ENCODE results near the gene CSF1.

The CSF1 gene

DNA sequence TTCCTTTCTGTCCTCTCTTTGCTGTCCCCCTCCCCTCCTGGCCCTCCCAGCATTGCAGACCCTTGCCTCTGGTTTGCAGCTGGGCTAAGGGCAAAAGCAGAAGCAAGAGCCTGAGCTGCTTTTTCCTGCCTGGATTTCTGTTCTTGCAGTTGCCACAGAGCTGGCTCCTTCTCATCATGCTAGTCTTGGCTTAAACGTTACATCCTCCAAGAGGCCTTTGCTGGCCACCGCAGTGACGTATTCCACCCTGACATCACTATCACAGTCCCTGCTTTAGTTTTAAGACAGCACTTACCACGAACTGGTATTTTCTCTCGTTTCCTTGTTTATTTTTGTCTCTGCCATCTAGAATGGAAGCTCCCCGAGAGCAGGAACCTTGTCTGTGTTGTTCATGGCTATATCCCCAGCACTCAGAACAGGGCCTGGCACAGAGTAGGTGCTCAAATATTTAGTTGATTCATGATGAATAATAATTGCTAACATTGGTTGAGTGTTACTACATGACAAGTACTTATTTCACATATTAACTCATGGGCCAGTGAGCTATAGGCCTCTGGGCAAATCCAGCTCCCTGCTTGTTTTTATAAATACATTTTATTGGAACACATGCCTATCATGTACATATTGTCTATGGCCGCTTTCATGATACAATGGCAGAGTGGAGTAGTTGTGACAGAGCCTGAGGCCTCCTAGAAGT lies 13.2 kb upstream of the CSF1 start:
- peaks cover 8% of the 10 kb centered on the region for H3K4me1 ChIP-seq (ENCODE audit: low read depth, poor library complexity, severe bottlenecking)

GRCh38 chr1:109898842-109899241 lies 11.8 kb upstream of the CSF1 start:
- H3K27me3 ChIP-seq (ENCODE audit: insufficient read depth, low read depth): no peaks in the 10 kb centered on the region
- no peaks in the 10 kb centered on the region for H3K79me2 ChIP-seq (ENCODE audit: insufficient read depth, low read depth)
- H2AFZ ChIP-seq (ENCODE audit: low read depth): no peak overlapping the region
- H3K27ac ChIP-seq: no peak overlapping the region
- H3K4me1 ChIP-seq (ENCODE audit: low read depth, poor library complexity, severe bottlenecking): peaks cover 8% of the 10 kb centered on the region
- no peak overlapping the region for H3K4me3 ChIP-seq (IDR thresholded peaks at IDR 0.05; ENCODE audit: insufficient read depth, low read depth, low read length)
- H3K36me3 ChIP-seq (ENCODE audit: insufficient read depth): no peaks in the 10 kb centered on the region
- H3K4me2 ChIP-seq: no peak overlapping the region
- no peaks in the 10 kb centered on the region for H4K20me1 ChIP-seq (ENCODE audit: insufficient read depth)
- no peak overlapping the region for H3K9ac ChIP-seq
- TF ChIP-seq, protein P1, sequence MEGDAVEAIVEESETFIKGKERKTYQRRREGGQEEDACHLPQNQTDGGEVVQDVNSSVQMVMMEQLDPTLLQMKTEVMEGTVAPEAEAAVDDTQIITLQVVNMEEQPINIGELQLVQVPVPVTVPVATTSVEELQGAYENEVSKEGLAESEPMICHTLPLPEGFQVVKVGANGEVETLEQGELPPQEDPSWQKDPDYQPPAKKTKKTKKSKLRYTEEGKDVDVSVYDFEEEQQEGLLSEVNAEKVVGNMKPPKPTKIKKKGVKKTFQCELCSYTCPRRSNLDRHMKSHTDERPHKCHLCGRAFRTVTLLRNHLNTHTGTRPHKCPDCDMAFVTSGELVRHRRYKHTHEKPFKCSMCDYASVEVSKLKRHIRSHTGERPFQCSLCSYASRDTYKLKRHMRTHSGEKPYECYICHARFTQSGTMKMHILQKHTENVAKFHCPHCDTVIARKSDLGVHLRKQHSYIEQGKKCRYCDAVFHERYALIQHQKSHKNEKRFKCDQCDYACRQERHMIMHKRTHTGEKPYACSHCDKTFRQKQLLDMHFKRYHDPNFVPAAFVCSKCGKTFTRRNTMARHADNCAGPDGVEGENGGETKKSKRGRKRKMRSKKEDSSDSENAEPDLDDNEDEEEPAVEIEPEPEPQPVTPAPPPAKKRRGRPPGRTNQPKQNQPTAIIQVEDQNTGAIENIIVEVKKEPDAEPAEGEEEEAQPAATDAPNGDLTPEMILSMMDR (conservative IDR thresholded peaks at IDR 0.05; ENCODE audit: low read depth, low read length): no peak

More for the DNA sequence above, 13.2 kb upstream of the CSF1 start:
- H4K20me1 ChIP-seq (ENCODE audit: insufficient read depth): no peaks in the 10 kb centered on the region
- no peak overlapping the region for H3K9ac ChIP-seq
- no peaks in the 10 kb centered on the region for H3K79me2 ChIP-seq (ENCODE audit: insufficient read depth, low read depth)
- no peaks in the 10 kb centered on the region for H3K36me3 ChIP-seq (ENCODE audit: insufficient read depth)
- no peak overlapping the region for H2AFZ ChIP-seq (ENCODE audit: low read depth)
- TF ChIP-seq, protein P1 (conservative IDR thresholded peaks at IDR 0.05; ENCODE audit: low read depth, low read length): no peak
- no peaks in the 10 kb centered on the region for H3K27me3 ChIP-seq (ENCODE audit: insufficient read depth, low read depth)
- H3K4me3 ChIP-seq (IDR thresholded peaks at IDR 0.05; ENCODE audit: insufficient read depth, low read depth, low read length): no peak overlapping the region
- H3K4me2 ChIP-seq: no peak overlapping the region
- no peak overlapping the region for H3K27ac ChIP-seq

GRCh38 chr1:109901141-109901523 lies 9.5 kb upstream of the CSF1 start:
- H2AFZ ChIP-seq (ENCODE audit: low read depth): no peak overlapping the region
- no peak overlapping the region for H3K4me2 ChIP-seq
- no peak overlapping the region for H3K27ac ChIP-seq
- H3K4me3 ChIP-seq (IDR thresholded peaks at IDR 0.05; ENCODE audit: insufficient read depth, low read depth, low read length): no peak overlapping the region
- H3K36me3 ChIP-seq (ENCODE audit: insufficient read depth): no peaks in the 10 kb centered on the region
- no peaks in the 10 kb centered on the region for H3K27me3 ChIP-seq (ENCODE audit: insufficient read depth, low read depth)
- peaks cover 12% of the 10 kb centered on the region for H3K4me1 ChIP-seq (ENCODE audit: low read depth, poor library complexity, severe bottlenecking)
- TF ChIP-seq, protein P1 (conservative IDR thresholded peaks at IDR 0.05; ENCODE audit: low read depth, low read length): no peak
- no peak overlapping the region for H3K9ac ChIP-seq
- no peaks in the 10 kb centered on the region for H4K20me1 ChIP-seq (ENCODE audit: insufficient read depth)
- H3K79me2 ChIP-seq (ENCODE audit: insufficient read depth, low read depth): no peaks in the 10 kb centered on the region

- Histone ChIP-seq H2AFZ (ENCODE audit: low read depth) (no peak overlapping the region), H3K4me1 (ENCODE audit: low read depth, poor library complexity, severe bottlenecking) (peaks cover 16% of the 10 kb centered on the region), H3K4me3 (IDR thresholded peaks at IDR 0.05; ENCODE audit: insufficient read depth, low read depth, low read length) (no peak overlapping the region), H3K9ac (no peak overlapping the region), H3K4me2 (no peak overlapping the region), H3K27ac (no peak overlapping the region), H3K27me3 (ENCODE audit: insufficient read depth, low read depth) (no peaks in the 10 kb centered on the region), H4K20me1 (ENCODE audit: insufficient read depth) (no peaks in the 10 kb centered on the region), H3K36me3 (ENCODE audit: insufficient read depth) (no peaks in the 10 kb centered on the region), H3K79me2 (ENCODE audit: insufficient read depth, low read depth) (no peaks in the 10 kb centered on the region)
- TF ChIP-seq, protein P1 (conservative IDR thresholded peaks at IDR 0.05; ENCODE audit: low read depth, low read length): no peak
These were observed 9.0 kb upstream of the CSF1 start for GRCh38 chr1:109901524-109902145.

Measured in KMS-11 (cell line).